ENCODE results near the gene TNNI3K.
"Not testable (repeated sequence)": the region's sequence is repeated elsewhere in the genome, so short reads cannot be mapped to it uniquely, and the experiment has no call there.

The TNNI3K gene, protein sequence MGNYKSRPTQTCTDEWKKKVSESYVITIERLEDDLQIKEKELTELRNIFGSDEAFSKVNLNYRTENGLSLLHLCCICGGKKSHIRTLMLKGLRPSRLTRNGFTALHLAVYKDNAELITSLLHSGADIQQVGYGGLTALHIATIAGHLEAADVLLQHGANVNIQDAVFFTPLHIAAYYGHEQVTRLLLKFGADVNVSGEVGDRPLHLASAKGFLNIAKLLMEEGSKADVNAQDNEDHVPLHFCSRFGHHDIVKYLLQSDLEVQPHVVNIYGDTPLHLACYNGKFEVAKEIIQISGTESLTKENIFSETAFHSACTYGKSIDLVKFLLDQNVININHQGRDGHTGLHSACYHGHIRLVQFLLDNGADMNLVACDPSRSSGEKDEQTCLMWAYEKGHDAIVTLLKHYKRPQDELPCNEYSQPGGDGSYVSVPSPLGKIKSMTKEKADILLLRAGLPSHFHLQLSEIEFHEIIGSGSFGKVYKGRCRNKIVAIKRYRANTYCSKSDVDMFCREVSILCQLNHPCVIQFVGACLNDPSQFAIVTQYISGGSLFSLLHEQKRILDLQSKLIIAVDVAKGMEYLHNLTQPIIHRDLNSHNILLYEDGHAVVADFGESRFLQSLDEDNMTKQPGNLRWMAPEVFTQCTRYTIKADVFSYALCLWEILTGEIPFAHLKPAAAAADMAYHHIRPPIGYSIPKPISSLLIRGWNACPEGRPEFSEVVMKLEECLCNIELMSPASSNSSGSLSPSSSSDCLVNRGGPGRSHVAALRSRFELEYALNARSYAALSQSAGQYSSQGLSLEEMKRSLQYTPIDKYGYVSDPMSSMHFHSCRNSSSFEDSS

DNA sequence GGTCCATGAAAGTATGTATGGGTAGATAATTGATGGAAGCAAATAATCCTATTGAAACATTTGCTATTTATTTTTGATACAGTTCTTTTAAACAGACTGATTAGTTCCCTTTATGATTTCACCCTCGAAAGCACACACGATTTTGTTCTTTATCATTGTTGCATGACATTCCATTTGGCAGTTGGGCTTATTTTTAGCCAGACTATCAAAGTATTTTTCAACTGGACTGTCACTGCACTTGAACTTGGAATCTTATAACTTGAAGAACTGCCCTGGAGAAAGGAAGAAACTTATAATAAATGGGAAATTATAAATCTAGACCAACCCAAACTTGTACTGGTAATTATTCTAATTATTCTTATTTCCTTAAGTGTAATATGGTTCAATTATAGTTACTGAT lies at the start of gene TNNI3K:
Gene TNNI3K (plus strand): TSS at position 235 of the 400 bp plus-strand sequence. CDS start 65 bp downstream, at position 300.
- no peak for DNase-seq

DNA sequence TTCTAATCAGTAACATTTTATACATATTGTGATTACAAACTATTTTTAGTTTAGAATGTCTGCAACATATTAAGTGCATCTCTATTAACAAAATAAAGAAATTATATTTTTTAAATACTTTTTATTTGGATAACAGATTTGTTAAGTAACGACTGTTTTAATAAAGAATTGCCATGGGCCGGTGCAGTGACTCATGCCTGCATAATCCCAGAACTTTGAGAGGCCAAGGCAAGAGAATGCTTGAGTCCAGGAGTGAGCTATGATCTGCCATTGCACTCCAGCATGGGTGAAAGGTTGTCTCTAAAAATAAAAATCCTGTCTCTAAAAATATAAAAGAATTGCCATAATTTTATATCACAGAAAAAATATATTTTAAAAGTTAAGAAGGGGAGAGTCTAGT lies 41.3 kb upstream of the TNNI3K start:
- DNase-seq: no peak

DNA sequence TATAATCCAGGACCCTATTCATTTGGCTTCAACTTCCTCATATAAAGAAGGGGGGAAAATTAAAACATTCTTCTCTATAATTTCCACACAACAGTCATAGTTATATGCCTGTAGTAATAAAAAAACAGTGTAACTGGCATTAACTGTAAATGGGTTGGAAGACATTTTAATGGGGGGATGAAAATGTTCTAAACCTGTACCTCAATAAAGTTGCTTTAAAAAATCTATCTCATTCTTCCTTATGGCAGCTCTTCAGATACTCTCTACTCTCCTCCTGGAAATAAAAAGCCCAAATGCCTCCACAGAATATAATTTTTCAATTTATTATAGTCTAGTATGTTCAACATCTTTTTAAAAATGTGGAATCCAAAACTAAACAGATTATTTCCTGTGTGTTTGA lies 39.8 kb upstream of the TNNI3K start:
- DNase-seq: no peak

DNA sequence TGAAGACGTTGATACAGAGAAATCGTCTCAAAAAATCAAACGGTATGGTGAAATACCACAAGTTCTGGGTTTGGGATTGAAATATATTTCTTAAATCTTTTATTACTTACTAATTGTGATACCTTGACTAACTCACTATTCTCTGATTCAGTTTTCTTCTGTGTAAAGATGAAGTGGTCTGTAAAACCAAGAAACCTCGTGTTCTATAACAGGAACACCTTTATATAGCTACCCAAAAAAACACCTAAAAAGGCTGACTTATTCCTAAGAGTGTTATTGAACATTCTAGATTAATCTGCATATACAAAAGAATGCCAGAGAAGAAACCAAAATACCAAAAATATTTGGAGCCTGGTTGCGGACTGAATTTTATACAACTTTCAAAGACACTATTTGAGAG lies 37.9 kb upstream of the TNNI3K start:
- no peak for DNase-seq

DNA sequence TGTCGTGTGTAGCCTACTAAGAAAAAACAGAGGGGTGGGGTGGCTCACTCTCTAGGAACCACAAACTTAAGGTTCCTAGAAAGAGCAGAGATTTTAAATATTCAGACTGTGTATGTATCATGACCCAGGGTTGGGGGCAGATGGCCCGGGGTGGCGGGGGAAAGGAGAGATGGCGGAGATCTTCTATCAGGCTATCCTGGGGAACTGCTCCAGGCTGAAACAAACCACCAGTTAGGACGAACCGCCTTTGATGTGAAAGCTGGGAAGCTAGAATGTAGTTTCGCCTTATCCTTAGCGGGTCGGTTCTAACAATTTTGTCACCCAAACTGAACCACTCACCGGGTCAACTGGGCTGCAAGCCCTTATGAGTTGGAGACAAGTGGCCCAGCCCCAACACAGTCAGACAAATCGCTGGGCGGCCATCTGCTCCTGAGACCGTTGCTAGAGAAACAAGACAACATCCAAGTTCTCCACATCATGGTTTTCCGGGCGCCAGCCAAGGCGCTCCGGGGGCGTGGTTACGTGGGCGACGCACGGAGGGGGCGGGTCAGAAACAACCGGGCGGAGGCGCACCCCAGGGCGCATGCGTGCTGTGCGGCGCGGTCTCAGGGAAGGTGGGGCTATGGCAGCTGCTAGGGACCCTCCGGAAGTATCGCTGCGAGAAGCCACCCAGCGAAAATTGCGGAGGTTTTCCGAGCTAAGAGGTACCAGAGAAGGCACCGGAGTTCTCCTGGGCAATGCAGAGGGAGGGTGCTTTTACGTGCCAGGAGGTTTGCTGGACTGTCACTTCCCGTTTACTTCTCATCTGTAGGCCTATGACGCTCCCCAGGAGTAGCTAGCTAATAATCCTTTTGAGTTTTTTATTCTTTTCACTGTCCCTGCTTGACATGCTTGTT lies 37.3 kb upstream of the TNNI3K start, which contains the start of the genes FPGT and LRRIQ3:
Gene FPGT (plus strand): TSS at position 586 of the 896 bp plus-strand sequence. CDS start 37 bp downstream, at position 623.
Gene LRRIQ3 (minus strand): TSS at position 520 of the 896 bp plus-strand sequence. CDS start 14,492 bp downstream, outside the sequence.
- peak; percentile 93 for DNase-seq

DNA sequence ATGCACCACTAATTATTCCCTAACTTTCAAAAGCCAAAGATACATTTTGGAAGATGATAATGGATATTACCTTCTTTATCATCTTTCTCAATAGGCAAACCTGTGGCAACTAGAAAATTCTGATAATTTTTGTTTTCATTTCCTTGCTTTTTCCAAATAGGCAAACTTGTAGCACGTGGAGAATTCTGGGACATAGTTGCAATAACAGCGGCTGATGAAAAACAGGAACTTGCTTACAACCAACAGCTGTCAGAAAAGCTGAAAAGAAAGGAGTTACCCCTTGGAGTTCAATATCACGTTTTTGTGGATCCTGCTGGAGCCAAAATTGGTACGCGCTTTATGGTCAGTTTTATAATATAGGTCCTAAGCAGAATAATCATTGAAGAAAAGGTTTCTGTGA lies 35.7 kb upstream of the TNNI3K start:
- DNase-seq: no peak

DNA sequence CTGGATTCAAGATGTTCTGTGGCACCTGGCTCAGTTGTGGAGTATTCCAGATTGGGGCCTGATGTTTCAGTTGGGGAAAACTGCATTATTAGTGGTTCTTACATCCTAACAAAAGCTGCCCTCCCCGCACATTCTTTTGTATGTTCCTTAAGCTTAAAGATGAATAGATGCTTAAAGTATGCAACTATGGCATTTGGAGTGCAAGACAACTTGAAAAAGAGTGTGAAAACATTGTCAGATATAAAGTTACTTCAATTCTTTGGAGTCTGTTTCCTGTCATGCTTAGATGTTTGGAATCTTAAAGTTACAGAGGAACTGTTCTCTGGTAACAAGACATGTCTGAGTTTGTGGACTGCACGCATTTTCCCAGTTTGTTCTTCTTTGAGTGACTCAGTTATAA lies 29.9 kb upstream of the TNNI3K start:
- DNase-seq: no peak

DNA sequence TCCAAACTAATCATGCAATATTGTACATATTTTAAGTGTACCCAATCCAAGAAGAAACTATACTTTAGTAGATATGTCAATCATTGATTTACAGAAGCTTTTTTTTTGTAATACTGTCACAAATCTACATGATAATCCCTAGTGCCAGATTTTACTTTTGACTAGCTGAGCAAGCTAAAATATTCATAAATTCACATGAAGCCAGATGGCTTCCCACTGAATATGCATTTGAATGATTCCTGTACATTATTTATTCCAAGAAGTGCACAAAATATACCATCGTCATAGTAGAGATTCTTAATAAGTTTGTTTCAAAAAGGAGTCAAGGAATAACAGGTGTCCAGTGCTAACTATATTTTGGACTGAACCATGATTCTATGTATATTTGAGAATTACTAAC lies 20.0 kb upstream of the TNNI3K start:
- no peak for DNase-seq

DNA sequence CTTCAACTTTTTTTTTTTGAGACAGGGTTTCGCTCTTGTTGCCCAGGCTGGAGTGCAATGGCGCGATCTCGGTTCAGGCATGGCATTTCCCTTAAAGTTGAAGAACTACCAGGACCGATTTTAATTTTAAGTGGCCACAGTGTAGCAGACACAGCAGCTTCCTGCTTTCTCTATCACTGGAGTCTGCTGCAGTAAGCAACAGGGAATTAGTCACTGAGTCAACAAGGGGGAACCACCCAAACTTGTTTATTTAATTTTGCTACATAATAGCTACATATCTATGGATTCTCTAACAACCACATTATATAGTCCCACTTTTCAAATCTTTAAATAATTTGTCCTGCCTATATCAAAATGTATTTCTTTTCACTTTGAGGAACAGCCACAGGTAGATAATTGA lies 12.5 kb upstream of the TNNI3K start:
- no peak for DNase-seq

DNA sequence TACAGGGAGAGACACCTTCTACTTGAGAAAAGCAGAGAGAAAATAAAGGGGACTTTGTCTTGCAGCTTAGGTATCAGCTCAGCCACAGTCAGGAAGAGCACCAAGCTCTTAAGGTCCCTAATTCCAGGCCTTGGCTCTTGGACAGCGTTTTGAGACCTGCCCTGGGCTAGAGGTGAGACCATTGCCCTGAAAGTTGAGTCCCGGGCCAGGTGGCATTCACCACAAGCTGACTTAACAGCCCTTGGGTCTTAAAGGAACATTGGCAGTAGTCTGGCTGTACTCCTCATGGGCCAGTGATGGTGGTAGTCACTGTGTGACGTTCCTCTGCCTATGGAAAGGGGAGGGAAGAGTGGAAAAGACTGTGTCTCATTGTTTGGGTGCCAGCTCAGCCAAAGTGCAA lies 11.7 kb upstream of the TNNI3K start:
- DNase-seq: no peak

DNA sequence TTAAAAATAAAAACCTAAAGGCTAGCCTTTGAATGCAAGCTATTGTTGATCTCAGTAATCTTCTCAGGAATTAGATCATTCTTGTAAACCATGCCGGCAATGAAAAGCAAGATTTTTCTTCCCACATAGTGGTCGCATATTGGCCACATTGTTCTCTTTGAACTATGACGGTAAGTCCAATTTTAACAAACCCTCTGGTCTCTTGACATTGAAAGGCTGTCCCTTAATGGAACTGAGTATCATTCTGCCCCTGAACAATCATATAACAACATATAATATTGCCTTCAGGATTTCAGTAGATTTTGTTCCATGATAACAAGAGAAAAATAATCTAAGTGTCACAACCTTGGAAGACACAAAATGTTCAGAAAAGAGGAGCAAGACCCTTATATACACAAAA lies 1.3 kb downstream of the TNNI3K start:
- DNase-seq: no peak

DNA sequence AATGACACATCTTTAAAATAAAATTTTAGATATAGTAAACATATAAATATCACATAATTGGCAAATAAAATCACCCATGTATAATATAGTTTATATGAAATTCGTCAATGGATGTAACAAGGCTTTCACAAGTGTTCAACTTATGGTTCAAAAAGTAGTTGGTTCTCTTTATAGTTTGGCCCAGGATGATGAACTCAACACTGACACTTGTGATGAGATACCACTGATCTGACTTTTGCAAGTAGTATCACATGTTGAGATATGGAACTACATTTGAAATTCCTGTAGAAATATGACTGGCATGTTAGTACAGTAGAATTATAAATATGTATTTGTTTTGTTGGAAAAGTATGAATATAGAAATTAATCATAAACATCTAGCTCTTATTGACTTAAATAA lies 1.8 kb downstream of the TNNI3K start:
- DNase-seq: no peak

DNA sequence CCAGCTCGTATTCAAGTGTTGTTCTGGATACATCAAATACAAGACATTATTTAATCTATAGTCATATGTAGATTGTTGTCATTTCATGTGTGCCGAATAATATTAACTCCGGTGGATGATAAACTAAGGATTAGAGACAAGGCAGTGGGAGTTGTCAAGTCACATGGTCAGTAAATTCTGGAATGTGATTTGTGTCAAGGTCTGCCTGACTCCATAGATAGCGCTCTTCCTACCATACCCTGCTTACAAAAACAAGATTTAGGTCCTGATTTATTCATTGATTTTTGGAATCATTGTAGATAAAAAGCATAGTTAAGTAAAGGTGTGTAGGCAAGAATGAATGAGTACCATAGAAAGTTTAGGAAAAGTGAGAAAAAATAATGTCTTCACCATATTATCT lies 2.6 kb downstream of the TNNI3K start:
- DNase-seq: no peak

DNA sequence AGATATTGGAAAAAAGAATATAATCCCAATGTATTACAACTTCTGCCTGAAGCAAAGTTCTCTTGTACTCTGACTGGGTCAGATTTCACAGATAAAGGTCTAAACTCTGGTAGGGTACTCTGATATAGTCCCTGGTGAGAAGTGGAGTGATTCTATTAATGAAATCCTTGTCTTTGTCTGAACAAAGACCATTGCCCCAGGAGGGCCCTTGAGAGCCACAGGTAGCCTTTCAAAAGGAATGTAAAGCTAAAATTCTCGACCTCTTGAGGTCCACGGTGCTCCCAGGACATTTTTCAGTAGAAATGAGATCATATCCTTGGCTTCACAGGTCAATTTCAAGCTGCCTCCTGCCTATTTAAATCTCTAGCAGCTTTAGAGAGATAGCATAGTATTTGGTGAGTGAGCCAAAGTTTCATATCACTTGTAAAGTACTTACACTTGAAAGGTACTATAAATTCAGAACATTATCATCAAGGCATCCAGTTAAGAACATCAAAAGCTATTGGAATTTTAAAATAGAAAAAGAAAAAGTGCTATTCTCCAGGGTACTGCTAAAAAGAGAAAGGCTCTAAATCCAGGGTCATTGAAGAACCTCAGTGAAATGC lies 10.1 kb downstream of the TNNI3K start:
- no peak for DNase-seq

DNA sequence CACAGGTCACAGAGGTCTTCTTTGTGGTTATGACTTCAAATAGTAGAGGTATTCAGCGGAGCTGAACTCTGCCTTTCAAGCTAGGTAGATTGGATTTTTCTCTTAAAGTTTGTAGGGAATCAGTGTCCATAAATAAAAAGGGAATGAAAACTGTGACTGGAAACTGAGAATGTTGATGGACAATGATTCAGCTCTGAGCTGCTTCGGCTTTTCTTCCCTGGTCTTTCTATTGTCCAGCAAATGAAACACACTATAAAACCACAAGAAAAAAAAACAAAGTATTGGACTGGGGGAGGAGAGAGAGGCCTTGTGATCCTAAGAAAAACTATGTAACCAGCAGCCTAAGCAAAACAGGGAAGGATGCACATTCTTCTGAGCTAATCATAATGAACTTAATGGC lies 11.1 kb downstream of the TNNI3K start:
- no peak for DNase-seq

DNA sequence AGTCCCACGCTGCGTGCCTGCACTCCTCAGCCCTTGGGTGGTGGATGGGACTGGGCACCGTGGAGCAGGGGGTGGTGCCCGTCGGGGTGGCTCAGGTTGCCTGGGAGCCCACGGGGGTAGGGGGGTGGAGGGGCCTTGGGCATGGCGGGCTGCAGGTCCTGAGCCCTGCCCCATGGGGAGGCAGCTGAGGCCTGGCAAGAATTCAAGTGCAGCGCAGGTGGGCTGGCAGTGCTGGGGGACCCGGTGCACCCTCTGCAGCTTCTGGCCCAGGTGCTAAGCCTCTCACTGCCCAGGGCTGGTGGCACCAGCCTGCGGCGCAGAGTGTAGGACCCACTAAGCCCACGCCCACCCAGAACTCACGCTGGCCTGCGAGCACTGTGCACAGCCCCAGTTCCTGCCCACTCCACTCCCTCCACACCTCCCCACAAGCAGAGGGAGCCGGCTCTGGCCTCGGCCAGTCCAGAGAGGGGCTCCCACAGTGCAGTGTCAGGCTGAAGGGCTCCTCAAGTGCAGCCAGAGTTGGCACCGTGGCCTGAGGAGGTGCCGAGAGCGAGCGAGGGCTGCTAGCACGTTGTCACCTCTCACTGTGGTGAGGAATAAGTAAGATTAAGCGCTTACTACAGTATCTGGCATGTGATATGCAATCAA lies 12.8 kb downstream of the TNNI3K start:
- DNase-seq: no peak

DNA sequence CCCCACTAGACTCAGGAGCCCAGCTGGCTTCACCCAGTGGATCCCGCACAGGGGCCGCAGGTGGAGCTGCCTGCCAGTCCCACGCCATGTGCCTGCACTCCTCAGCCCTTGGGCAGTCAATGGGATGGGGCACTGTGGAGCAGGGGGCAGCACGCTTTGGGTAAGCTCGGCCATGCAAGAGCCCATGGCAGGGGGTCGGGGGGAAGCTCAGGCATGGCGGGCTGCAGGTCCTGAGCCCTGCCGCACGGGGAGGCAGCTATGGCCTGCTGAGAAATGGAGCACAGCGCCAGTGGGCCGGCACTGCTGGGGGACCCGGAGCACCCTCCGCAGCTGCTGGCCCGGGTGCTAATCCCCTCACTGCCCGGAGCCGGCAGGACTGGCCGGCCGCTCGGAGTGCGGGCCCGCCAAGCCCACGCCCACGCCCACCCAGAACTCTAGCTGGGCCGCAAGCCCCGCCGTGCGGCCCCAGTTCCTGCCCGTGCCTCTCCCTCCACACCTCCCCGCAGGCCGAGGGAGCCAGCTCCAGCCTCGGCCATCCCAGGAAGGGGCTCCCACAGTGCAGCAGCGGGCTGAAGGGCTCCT lies 18.1 kb downstream of the TNNI3K start:
- not testable (repeated sequence) for DNase-seq

DNA sequence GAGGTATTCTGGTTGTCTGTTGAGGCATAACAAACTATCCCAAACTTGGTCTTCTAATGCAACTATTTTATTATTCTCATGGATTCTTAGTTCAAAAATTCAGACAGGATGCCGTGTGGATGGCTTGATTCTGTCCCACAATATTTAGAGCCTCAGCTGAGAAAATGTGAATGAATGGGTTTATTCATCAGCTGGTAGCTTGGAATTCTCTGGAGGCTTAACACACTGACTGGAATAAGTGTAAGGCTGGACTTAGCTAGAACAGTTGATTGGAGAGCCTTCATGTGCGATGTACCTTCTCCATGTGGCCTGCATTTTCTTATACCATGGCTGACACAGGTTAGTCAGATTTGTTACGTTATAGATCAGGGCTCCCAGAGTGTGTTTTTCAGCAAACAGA lies 30.8 kb downstream of the TNNI3K start:
- DNase-seq: no peak

DNA sequence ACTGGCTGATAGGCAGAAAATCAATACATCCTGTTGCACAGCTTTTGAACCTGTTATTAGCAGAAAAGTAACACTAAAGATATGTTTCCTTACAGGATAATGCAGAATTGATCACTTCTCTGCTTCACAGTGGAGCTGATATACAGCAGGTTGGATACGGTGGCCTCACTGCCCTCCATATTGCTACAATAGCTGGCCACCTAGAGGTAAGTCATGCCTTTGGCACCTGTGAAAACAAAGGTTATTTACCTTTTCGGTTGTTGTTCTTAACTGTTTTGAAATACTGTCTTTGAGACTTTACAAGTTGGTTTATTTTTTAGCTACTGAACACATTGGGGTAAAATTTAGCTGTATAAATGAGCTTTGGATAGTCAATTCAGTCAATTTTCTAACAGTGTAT lies 36.3 kb downstream of the TNNI3K start:
- no peak for DNase-seq

DNA sequence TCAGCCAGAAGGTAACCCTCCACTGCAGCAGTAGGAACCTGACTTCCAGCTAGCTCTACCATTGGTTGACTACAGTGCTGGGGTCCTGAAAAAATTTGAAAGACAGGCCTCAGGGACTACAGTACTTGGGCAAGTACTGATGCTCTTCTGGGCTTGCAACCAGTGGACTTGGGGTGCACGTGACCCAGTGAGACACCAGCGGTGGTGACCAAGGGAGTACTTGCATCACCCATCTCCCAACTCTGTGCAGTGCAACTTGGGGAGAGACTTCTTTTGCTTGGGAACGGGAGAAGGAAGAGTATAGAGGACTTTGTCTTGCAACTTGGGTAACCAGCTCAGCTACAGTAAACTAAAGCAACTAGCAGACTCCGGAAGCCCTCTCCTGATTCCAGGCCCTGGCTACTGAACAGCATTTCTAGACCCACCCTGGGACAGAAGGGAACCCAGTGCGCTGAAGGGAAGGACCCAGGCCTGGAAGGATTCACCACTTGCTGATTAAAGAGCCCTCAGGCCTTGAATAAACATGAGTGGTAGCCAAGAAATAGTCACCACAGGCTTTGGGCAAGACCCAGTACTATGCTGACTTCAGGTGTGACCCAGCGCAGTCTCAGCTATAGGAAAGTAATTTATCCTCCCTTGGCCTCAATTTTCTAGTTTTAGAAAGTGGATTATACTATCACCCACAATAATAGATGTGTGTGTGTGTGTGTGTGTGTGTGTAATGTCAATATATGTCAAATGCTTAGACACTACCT lies 45.6 kb downstream of the TNNI3K start:
- no peak for DNase-seq

DNA sequence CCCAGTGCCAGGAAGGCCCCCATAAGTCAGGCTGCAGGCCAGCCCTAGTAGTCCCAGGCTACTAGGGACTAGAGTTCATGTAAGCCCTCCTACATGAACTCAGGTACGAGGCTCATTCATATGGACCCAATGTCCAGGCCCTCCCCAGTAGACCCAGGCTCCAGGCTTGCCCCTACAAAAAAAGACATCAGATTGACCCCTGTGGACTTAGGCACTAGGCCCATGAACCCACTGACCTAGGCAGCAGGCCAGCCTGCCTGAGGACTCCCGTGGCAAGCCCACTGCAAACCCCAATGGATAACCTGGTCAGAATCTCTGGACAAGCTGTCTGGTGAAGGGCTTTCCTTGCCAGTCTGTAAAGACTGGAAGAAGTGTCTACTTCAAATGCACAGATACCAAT lies 51.2 kb downstream of the TNNI3K start:
- no peak for DNase-seq

Data from RPMI8226 (cell line).